HepG2 (cell line): ENCODE data around the gene TNFRSF6B. TPM values are rescaled to one million over a fixed set of nuclear protein-coding genes. Genes with fewer than 3 reads are reported as not detected.

Experiments
- ATF7-NPFF ChIP-seq: sonication (generic); formaldehyde crosslinking; IDR thresholded peaks from 2 replicates; pipeline ENCODE4 v1.8.1; 2023; ENCODE audit warnings: mild to moderate bottlenecking, low read depth, missing genetic modification reagents, moderate library complexity
- DRAP1 ChIP-seq: IDR thresholded peaks from 2 replicates; pipeline ENCODE4 v1.6.1; 2016; ENCODE audit warnings: missing genetic modification reagents, missing compliant biosample characterization
- HDAC6 ChIP-seq: fragments of 200-600 bp; sonication (generic); IDR thresholded peaks from 2 replicates; pipeline ENCODE4 v1.7.0; 2017; ENCODE audit warnings: mild to moderate bottlenecking, antibody characterized with exemption, low read length, low read depth
- KDM4B ChIP-seq: sonication (generic); formaldehyde crosslinking; IDR thresholded peaks from 2 replicates; pipeline ENCODE4 v1.4.0; 2020; ENCODE audit warnings: missing genetic modification reagents
- MXD1 ChIP-seq: sonication (generic); formaldehyde crosslinking; IDR thresholded peaks from 2 replicates; pipeline ENCODE4 v1.4.0; 2020; ENCODE audit warnings: mild to moderate bottlenecking, missing genetic modification reagents
- SIX1 ChIP-seq: sonication (generic); formaldehyde crosslinking; IDR thresholded peaks from 2 replicates; pipeline ENCODE4 v1.4.0; 2020; ENCODE audit warnings: missing genetic modification reagents, borderline replicate concordance
- TEAD2 ChIP-seq: sonication (generic); formaldehyde crosslinking; IDR thresholded peaks from 2 replicates; pipeline ENCODE4 v1.9.0; 2021; ENCODE audit warnings: missing genetic modification reagents
- ZBTB40 ChIP-seq, 2 experiments: fragments of 450-650 bp in 1 of 2; sonication (generic) in 1 of 2; formaldehyde crosslinking in 1 of 2; IDR thresholded peaks; 2 replicates each; pipeline versions ENCODE4 v1.6.1 to v1.8.0; 2016 to 2022; ENCODE audit warnings: antibody characterized with exemption in 1 of 2, mild to moderate bottlenecking in 1 of 2, missing genetic modification reagents in 1 of 2
- ZNF441 ChIP-seq: sonication (generic); formaldehyde crosslinking; IDR thresholded peaks from 2 replicates; pipeline ENCODE4 v1.7.0; 2021; ENCODE audit warnings: missing genetic modification reagents, borderline replicate concordance
- ZSCAN9 ChIP-seq: IDR thresholded peaks from 2 replicates; pipeline ENCODE4 v1.6.1; 2016; ENCODE audit warnings: borderline replicate concordance
- polyA plus RNA-seq, 8 experiments: library from polyadenylated mRNA; depleted of rRNA in 3 of 8; stranded (reverse) in 7 of 8; unstranded in 1 of 8; fragments of >200 nt; fragmentation: Illumina TruSeq in 4 of 8; extraction: Trizol in 4 of 8; gene quantifications; 2 replicates each; pipeline versions ENCODE4 v1.2.1 to v1.2.3, GENCODE V29; 2011 to 2016; ENCODE audit warnings: low read depth in 4 of 8, missing spikeins in 1 of 8, mixed read lengths in 1 of 8; ENCODE audit not compliant: insufficient read depth in 1 of 8
- total RNA-seq, 5 experiments: library from RNA; depleted of rRNA; stranded (reverse); fragments of >200 nt; fragmentation: Illumina TruSeq; extraction: Trizol; gene quantifications; 2 replicates each; pipeline ENCODE4 v1.2.3, GENCODE V29; 2016; ENCODE audit warnings: low read depth in 1 of 5
- TF ChIP-seq, protein P1 (sequence below): IDR thresholded peaks from 2 replicates; pipeline ENCODE4 v1.6.1; 2012; ENCODE audit warnings: low read depth, low read length, improper control_type of control experiment
- TF ChIP-seq, protein P2 (sequence below): sonication (generic); formaldehyde crosslinking; IDR thresholded peaks from 2 replicates; pipeline ENCODE4 v1.5.0; 2020; ENCODE audit warnings: mild to moderate bottlenecking, missing genetic modification reagents

The TNFRSF6B gene
- total and polyA plus RNA-seq, 2 of the 13 experiments (the other 11 are each of a cell fraction or from before 2014, with no cell fraction given): 0.24 TPM; not detected in 1

DNA sequence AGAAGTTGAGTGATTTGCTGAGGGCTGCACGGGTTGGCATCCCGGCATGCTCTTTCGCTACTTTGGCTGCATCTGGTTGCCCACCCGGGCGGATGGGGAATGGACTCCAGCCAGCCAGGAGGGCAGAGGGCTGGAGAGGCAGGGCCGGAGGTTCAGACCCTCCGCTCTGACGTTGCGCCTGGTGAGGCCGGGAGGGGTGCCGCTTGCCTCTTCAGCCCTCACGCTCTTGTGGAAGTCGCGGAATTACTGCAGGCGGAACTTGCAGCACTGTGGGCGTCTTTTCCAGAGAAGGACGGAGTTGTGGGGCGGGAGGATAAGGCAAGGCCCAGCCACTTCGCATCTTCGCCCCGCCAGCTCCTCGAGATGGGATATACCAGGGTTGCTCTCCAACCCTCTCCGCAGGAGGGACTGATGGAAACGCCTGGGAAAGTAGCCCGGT is 37.7 kb upstream of the TNFRSF6B start (continued):
- TF ChIP-seq ZBTB40 (IDR thresholded peaks at IDR 0.05) (no peak), ZBTB40 (CRISPR knock-in tag; IDR thresholded peaks at IDR 0.05) (peak; percentile 3; the same call in 1 of the 2 replicates), ZNF441 (peak; percentile 37; the same call in 1 of the 2 replicates), DRAP1 (0 out of 2 replicates have a peak, but pooled peaks have one; percentile 12), HDAC6 (no peak), KDM4B (no peak; the same call in 1 of the 2 replicates), MXD1 (peak; percentile 35; the same call in 1 of the 2 replicates), SIX1 (CRISPR knock-in tag) (no peak), ATF7-NPFF (CRISPR knock-in tag) (no peak), ZSCAN9 (CRISPR knock-in tag) (no peak), TEAD2 (CRISPR knock-in tag) (no peak)
- TF ChIP-seq, protein P1, sequence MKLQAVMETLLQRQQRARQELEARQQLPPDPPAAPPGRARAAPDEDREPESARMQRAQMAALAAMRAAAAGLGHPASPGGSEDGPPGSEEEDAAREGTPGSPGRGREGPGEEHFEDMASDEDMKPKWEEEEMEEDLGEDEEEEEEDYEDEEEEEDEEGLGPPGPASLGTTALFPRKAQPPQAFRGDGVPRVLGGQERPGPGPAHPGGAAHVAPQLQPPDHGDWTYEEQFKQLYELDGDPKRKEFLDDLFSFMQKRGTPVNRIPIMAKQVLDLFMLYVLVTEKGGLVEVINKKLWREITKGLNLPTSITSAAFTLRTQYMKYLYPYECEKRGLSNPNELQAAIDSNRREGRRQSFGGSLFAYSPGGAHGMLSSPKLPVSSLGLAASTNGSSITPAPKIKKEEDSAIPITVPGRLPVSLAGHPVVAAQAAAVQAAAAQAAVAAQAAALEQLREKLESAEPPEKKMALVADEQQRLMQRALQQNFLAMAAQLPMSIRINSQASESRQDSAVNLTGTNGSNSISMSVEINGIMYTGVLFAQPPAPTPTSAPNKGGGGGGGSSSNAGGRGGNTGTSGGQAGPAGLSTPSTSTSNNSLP: no peak
- TF ChIP-seq, protein P2, sequence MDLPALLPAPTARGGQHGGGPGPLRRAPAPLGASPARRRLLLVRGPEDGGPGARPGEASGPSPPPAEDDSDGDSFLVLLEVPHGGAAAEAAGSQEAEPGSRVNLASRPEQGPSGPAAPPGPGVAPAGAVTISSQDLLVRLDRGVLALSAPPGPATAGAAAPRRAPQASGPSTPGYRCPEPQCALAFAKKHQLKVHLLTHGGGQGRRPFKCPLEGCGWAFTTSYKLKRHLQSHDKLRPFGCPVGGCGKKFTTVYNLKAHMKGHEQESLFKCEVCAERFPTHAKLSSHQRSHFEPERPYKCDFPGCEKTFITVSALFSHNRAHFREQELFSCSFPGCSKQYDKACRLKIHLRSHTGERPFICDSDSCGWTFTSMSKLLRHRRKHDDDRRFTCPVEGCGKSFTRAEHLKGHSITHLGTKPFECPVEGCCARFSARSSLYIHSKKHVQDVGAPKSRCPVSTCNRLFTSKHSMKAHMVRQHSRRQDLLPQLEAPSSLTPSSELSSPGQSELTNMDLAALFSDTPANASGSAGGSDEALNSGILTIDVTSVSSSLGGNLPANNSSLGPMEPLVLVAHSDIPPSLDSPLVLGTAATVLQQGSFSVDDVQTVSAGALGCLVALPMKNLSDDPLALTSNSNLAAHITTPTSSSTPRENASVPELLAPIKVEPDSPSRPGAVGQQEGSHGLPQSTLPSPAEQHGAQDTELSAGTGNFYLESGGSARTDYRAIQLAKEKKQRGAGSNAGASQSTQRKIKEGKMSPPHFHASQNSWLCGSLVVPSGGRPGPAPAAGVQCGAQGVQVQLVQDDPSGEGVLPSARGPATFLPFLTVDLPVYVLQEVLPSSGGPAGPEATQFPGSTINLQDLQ (CRISPR knock-in tag): peak; percentile 66
